Nephron (organoid): ENCODE measurements around the gene ANKRD65.
A peak's percentile ranks its signal among the peaks of the same experiment; 100 is the strongest.

Experiments
- H3K27ac Mint-ChIP-seq, 3 experiments: 2 replicates each; pipeline ENCODE4 v1.8.0; 2020; ENCODE audit warnings: mixed read lengths in 3 of 3, mild to moderate bottlenecking in 2 of 3, moderate library complexity in 1 of 3
- H3K27me3 Mint-ChIP-seq: 2 replicates; pipeline ENCODE4 v1.8.0; 2021; ENCODE audit warnings: low read depth, mild to moderate bottlenecking, moderate library complexity, mixed read lengths
- H3K36me3 Mint-ChIP-seq: 2 replicates; pipeline ENCODE4 v1.8.0; 2020; ENCODE audit warnings: low read depth, mixed read lengths
- H3K4me1 Mint-ChIP-seq: 2 replicates; pipeline ENCODE4 v1.8.0; 2020; ENCODE audit warnings: mixed read lengths
- H3K4me3 Mint-ChIP-seq, 3 experiments: 2 replicates each; pipeline ENCODE4 v1.8.0; 2020; ENCODE audit warnings: mild to moderate bottlenecking in 3 of 3, mixed read lengths in 3 of 3, moderate library complexity in 2 of 3
- H3K9me3 Mint-ChIP-seq: 2 replicates; pipeline ENCODE4 v1.8.0; 2020; ENCODE audit warnings: mixed read lengths
- TF ChIP-seq, protein P1 (sequence below), 3 experiments: fragments of 200-600 bp; sonication (generic); IDR thresholded peaks; one replicate each; pipeline ENCODE4 v1.5.0; 2021; ENCODE audit warnings: antibody characterized with exemption in 3 of 3; ENCODE audit not compliant: unreplicated experiment in 3 of 3

Gene ANKRD65

DNA sequence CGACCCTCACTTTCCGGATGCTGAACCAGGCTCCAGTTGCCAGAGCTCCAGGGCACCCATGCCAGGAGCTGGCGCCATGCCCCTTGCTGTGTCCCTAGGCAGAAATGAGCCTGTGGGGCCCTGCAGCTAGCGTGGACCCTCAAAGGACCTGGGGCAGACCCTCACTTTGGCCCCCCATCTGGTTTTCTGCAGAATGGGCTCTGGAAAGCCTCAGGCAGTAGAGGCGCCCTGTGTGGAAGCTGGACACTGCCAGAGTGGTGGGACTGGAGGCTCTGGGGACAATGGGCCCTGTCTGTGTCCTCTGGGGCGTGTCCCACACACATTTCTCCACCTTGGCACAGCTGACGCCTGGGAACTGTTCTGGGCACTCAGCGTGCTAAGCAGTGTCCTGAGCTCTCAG is 39.8 kb downstream of the ANKRD65 start:
- TF ChIP-seq, protein P1, sequence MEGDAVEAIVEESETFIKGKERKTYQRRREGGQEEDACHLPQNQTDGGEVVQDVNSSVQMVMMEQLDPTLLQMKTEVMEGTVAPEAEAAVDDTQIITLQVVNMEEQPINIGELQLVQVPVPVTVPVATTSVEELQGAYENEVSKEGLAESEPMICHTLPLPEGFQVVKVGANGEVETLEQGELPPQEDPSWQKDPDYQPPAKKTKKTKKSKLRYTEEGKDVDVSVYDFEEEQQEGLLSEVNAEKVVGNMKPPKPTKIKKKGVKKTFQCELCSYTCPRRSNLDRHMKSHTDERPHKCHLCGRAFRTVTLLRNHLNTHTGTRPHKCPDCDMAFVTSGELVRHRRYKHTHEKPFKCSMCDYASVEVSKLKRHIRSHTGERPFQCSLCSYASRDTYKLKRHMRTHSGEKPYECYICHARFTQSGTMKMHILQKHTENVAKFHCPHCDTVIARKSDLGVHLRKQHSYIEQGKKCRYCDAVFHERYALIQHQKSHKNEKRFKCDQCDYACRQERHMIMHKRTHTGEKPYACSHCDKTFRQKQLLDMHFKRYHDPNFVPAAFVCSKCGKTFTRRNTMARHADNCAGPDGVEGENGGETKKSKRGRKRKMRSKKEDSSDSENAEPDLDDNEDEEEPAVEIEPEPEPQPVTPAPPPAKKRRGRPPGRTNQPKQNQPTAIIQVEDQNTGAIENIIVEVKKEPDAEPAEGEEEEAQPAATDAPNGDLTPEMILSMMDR (IDR thresholded peaks at IDR 0.05; ENCODE audit: unreplicated experiment in 3 of 3) = no peak
- Mint-ChIP-seq H3K27me3 (no peaks in the 10 kb centered on the region), H3K4me1 (no peaks in the 10 kb centered on the region), H3K36me3 (peaks cover 16% of the 10 kb centered on the region), H3K27ac (no peak overlapping the region), H3K9me3 (no peaks in the 10 kb centered on the region), H3K4me3 (no peak overlapping the region)

- Mint-ChIP-seq H3K4me3 (no peak overlapping the region), H3K9me3 (no peaks in the 10 kb centered on the region), H3K4me1 (no peaks in the 10 kb centered on the region), H3K36me3 (peaks cover 12% of the 10 kb centered on the region), H3K27me3 (no peaks in the 10 kb centered on the region), H3K27ac (no peak overlapping the region)
- TF ChIP-seq, protein P1 (IDR thresholded peaks at IDR 0.05; ENCODE audit: unreplicated experiment in 3 of 3) = no peak
Observed at GRCh38 chr1:1380860-1381259, 40.2 kb downstream of the ANKRD65 start.

GRCh38 chr1:1377540-1378205 is 43.4 kb downstream of the ANKRD65 start:
- H3K4me1 Mint-ChIP-seq = peaks cover 6% of the 10 kb centered on the region
- no peaks in the 10 kb centered on the region for H3K36me3 Mint-ChIP-seq
- no peaks in the 10 kb centered on the region for H3K27me3 Mint-ChIP-seq
- no peaks in the 10 kb centered on the region for H3K9me3 Mint-ChIP-seq
- TF ChIP-seq, protein P1 (IDR thresholded peaks at IDR 0.05; ENCODE audit: unreplicated experiment in 3 of 3) = no peak
- H3K27ac Mint-ChIP-seq = no peak overlapping the region
- peak overlapping the region in 2 of 3 experiments; percentile 29 to 30 for H3K4me3 Mint-ChIP-seq

GRCh38 chr1:1376551-1377226 is 44.4 kb downstream of the ANKRD65 start:
- Mint-ChIP-seq H3K27ac (peak overlapping the region in 1 of 3 experiments; percentile 48), H3K27me3 (no peaks in the 10 kb centered on the region), H3K4me3 (peak overlapping the region; percentile 56 to 69 (median 58)), H3K9me3 (no peaks in the 10 kb centered on the region), H3K36me3 (no peaks in the 10 kb centered on the region), H3K4me1 (peaks cover 6% of the 10 kb centered on the region)
- TF ChIP-seq, protein P1 (IDR thresholded peaks at IDR 0.05; ENCODE audit: unreplicated experiment in 3 of 3) = no peak

DNA sequence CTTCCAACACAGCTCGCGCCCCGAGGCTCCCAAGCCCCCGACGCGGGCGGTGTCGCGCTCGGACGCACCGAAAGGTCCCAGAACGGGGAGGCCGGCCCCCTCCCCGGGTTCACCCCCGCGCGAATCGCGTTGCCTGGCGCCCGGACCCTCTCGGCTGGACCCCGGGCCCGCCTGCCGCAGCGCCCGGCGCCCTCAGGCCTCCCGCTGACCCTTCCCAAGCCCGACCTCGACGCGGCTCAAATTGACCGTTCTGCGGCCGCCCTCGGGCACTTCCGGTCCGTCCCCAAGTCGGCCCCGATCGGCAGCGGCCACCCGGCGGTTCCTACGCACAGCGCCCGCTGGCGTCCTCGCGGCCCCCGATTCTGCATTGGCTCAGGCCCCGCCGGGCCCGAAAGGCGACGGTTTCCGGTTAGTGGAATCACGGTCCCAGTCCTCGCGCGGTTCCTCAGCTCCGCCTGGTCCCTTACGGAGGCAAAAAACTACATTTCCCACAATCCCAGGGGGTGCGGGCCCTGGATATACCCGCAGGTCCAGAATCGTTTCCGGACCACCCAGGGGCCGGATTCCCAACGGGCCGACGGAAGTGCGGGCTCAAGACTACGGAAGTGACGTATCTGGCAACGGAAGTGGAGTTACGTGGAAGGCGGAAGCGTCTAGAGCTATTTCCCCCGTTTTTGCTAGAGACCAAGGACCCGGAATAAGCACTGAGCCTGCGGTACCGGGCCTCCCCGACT is 46.0 kb downstream of the ANKRD65 start, which contains the start of gene AURKAIP1:
AURKAIP1 (minus strand) TSS at position 279 of the 734 bp plus-strand sequence. CDS start 451 bp downstream, outside the sequence.
- no peaks in the 10 kb centered on the region for H3K27me3 Mint-ChIP-seq
- peaks cover 6% of the 10 kb centered on the region for H3K4me1 Mint-ChIP-seq
- H3K36me3 Mint-ChIP-seq = no peaks in the 10 kb centered on the region
- peak within 1 kb of the TSS; percentile 77 to 86 (median 84) for H3K27ac Mint-ChIP-seq
- H3K9me3 Mint-ChIP-seq = no peaks in the 10 kb centered on the region
- TF ChIP-seq, protein P1 (IDR thresholded peaks at IDR 0.05; ENCODE audit: unreplicated experiment in 3 of 3) = peak; percentile 32 to 49 (median 32)
- peak within 1 kb of the TSS; percentile 86 to 91 (median 88) for H3K4me3 Mint-ChIP-seq
